Chondrocyte (in vitro differentiated cells): ENCODE data around the gene NRP1. TPM values are rescaled to one million over a fixed set of nuclear protein-coding genes. Genes with fewer than 3 reads are reported as not detected.

Experiments used
- DNase-seq: peaks from one replicate; pipeline ENCODE4 v3.0.0; 2021; ENCODE audit warnings: mixed read lengths, low spot score
- H3K27ac Mint-ChIP-seq: one replicate; pipeline ENCODE4 v1.8.0; 2021; ENCODE audit warnings: mild to moderate bottlenecking, moderate library complexity, mixed read lengths; ENCODE audit not compliant: unreplicated experiment
- H3K27me3 Mint-ChIP-seq: 2 replicates; pipeline ENCODE4 v1.8.0; 2021; ENCODE audit warnings: low read depth, mixed read lengths
- H3K36me3 Mint-ChIP-seq: 2 replicates; pipeline ENCODE4 v1.8.0; 2021; ENCODE audit warnings: low read depth, mixed read lengths
- H3K4me1 Mint-ChIP-seq: 2 replicates; pipeline ENCODE4 v1.8.0; 2021; ENCODE audit warnings: low read depth, mild to moderate bottlenecking, mixed read lengths
- H3K4me3 Mint-ChIP-seq: one replicate; pipeline ENCODE4 v1.8.0; 2021; ENCODE audit warnings: mild to moderate bottlenecking, moderate library complexity, mixed read lengths; ENCODE audit not compliant: unreplicated experiment
- H3K9me3 Mint-ChIP-seq: 2 replicates; pipeline ENCODE4 v1.8.0; 2021; ENCODE audit warnings: low read depth, mixed read lengths
- CTCF ChIP-seq: fragments of 200-600 bp; sonication (generic); IDR thresholded peaks from 2 replicates; pipeline ENCODE4 v1.5.0; 2021; ENCODE audit warnings: antibody characterized with exemption, mild to moderate bottlenecking, moderate library complexity
- total RNA-seq: library from RNA; stranded (reverse); gene quantifications from 3 replicates; pipeline ENCODE4 v1.2.1, GENCODE V29; 2021

NRP1 gene
- total RNA-seq, 1 donor from 2014 or later: 122 TPM

- Mint-ChIP-seq H3K4me1 (peaks cover 67% of the 10 kb centered on the region), H3K4me3 (peak overlapping the region; percentile 90), H3K27me3 (no peaks in the 10 kb centered on the region), H3K27ac (peak overlapping the region; percentile 60), H3K36me3 (peaks cover 22% of the 10 kb centered on the region), H3K9me3 (no peaks in the 10 kb centered on the region)
- DNase-seq: no peak
- TF ChIP-seq CTCF: no peak
Observed at GRCh38 chr10:33331379-33331694, 3.1 kb downstream of the NRP1 start.

- TF ChIP-seq CTCF: peak; percentile 97
- peaks cover 70% of the 10 kb centered on the region for H3K4me1 Mint-ChIP-seq
- H3K4me3 Mint-ChIP-seq: peak overlapping the region; percentile 90
- no peaks in the 10 kb centered on the region for H3K9me3 Mint-ChIP-seq
- H3K27me3 Mint-ChIP-seq: no peaks in the 10 kb centered on the region
- H3K36me3 Mint-ChIP-seq: peaks cover 22% of the 10 kb centered on the region
- no peak for DNase-seq
- peak overlapping the region; percentile 60 for H3K27ac Mint-ChIP-seq
Observed at GRCh38 chr10:33330543-33331378, 3.7 kb downstream of the NRP1 start.

GRCh38 chr10:33329178-33329577, 5.3 kb downstream of the NRP1 start:
- Mint-ChIP-seq H3K9me3 (no peaks in the 10 kb centered on the region), H3K4me3 (no peak overlapping the region), H3K36me3 (peaks cover 23% of the 10 kb centered on the region), H3K4me1 (peaks cover 72% of the 10 kb centered on the region), H3K27me3 (no peaks in the 10 kb centered on the region), H3K27ac (no peak overlapping the region)
- no peak for TF ChIP-seq CTCF
- DNase-seq: no peak

GRCh38 chr10:33328253-33328652, 6.2 kb downstream of the NRP1 start:
- no peak for DNase-seq
- Mint-ChIP-seq H3K4me1 (peaks cover 73% of the 10 kb centered on the region), H3K9me3 (no peaks in the 10 kb centered on the region), H3K36me3 (peaks cover 29% of the 10 kb centered on the region), H3K4me3 (no peak overlapping the region), H3K27ac (no peak overlapping the region), H3K27me3 (no peaks in the 10 kb centered on the region)
- no peak for TF ChIP-seq CTCF

GRCh38 chr10:33327751-33328150, 6.7 kb downstream of the NRP1 start:
- H3K4me3 Mint-ChIP-seq: no peak overlapping the region
- no peaks in the 10 kb centered on the region for H3K27me3 Mint-ChIP-seq
- peaks cover 30% of the 10 kb centered on the region for H3K36me3 Mint-ChIP-seq
- DNase-seq: no peak
- no peaks in the 10 kb centered on the region for H3K9me3 Mint-ChIP-seq
- peaks cover 69% of the 10 kb centered on the region for H3K4me1 Mint-ChIP-seq
- peak overlapping the region; percentile 59 for H3K27ac Mint-ChIP-seq
- peak; percentile 72 for TF ChIP-seq CTCF
